GM19438 (cell line): ENCODE measurements around the gene MESP1.

Experiments
- ATAC-seq: cut with Tn5 transposase; IDR thresholded peaks from one replicate; pipeline ENCODE4 v1.9.1; 2021; ENCODE audit warnings: low read depth; ENCODE audit not compliant: unreplicated experiment

Gene MESP1

DNA sequence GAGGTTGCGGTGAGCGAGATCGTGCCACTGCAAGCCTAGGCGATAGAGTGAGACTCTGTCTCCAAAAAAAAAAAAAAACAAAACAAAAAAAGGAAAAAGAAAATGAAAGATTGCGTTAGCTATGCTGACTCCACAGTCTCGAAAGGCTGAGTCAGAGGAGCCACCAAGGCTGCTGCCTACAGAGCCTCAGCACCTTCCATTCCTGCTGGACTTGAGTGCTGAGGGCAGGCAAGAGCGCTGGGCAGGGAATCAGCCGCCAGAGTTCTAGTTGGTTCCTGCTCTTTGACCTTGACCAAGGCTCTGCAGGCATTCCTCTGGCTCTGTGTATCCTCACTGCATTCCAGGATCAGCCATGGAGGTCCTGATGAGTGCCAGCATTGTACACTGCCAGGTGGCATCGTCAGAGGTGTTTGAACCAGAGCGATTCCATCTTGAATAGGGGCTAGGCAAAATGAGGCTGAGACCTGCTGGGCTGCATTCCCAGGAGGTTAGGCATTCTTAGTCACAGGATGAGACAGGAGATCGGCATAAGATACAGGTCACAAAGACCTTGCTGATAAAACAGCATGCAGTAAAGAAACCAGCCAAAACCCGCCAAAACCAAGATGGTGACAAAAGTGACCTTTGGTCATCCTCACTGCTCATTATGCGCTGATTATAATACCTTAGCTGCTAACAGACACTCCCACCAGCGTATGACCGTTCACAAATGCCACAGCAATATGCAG, 31.0 kb upstream of the MESP1 start:
- ATAC-seq = no peak

DNA sequence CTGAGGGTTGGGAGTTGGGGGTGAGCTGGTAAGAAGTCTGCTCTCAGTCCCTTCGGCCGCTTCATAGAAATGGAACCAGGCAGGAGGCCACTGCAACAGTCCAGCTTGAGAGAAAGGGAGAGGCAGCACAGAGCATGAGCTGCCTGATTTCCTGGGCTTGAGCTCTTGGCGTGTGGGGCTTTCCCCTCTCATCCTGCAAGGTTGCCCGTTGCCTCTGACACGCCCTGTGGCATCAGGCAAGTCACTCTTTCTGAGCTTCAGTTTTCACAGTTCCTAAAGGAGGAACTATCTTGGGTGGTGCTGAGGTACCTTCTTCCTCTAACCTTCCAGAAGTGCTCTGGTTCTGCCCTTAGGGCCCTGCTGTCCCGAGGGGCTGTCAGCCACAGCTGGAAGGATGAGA, 30.0 kb upstream of the MESP1 start:
- ATAC-seq = no peak

DNA sequence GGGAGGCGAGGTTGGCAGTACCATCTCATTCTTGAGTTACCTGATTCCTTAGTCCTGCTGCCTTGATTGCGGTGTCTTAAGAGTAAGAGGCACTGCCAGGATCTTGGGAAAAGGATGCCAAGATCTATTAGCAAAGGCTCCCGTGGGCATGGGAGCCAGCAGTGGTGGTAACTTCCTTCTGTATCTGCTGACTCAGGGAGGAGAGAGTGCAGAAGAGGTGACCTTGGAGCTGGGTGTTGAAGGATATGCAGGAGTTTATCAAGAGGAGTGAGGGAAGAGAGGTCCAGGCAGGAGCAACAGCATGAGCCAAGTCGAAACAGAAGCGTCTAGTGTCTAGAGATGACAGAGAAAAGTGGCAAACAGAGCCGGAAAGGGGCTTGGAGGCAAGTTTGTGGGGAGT, 29.6 kb upstream of the MESP1 start:
- ATAC-seq = no peak

DNA sequence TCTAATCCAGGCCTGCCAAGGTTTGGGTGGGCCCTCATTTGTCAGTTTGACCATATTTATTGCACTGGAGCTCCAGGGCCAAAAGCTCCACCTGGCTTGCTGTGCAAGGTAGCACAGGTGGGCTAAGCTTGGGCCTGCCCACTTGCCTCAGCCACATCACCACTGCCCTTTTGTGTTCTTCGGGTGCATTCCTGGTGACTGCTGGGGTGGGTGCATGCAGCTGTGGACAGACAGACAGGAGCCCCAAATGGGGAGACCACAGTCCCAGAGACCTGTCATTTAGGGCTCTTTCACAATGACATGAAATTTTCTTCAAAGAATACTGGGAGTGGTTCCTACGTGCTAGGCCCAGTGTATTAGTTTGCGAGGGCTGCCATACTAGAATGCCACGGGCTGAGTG, 27.8 kb upstream of the MESP1 start:
- ATAC-seq = no peak

DNA sequence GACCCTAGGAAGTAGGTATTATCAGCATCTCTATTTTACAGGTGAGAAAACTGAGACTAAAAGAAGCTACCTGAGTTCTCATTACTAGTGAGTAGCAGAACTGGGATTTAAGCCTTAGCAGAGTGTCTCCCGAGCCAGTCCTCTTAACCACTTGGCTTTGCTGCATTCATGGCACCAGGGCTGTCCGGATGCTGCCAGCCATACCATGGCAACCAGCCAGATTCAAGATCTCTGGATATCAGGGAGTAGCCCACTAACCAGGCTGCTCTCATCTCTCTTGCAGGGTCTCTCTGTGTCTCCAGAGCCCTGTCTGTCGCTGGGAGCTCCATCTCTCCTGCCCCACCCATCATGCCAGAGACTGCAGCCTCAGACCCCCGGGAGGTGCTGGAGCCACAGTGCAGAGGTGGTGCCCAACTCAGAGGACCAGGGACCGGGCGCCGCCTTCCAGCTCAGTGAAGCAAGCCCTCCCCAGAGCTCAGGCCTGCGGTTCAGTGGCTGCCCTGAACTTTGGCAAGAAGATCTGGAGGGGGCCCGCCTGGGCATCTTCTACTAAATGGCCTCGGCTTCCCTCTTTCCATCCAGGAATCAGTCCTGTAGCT, 26.8 kb upstream of the MESP1 start:
- ATAC-seq = no peak

DNA sequence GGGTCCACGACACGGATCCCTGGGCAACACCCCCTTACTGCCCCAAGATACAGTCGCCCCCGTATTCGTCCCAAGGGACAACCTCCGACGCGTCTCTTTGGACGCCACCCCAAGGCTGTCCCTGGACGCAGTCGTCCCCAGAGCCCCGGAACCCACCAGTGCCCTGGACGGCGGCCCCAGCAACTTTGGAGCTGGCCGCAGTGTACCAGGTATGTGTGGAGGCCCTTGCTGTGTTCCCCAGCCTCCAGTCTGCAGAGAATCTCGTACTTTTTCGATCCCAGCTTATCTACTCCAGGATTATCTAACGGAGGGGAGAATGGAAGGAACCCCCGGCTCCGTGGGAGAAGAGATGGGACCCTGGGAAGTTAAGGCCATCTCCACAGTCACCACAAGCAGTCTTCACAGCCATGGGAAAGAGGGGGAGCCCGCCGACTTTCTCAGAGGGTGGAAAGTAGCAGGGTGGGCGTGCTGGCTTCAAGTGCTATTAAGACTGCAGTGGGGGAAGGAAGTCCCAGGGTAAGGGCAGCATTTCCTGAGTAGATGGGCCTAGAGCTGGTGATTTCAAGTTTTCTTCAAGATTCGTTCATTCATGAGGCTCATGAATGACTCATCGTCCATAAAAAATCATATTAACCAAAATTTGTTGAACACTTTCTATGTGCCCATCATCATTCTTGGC, 26.2 kb upstream of the MESP1 start:
- no peak for ATAC-seq

DNA sequence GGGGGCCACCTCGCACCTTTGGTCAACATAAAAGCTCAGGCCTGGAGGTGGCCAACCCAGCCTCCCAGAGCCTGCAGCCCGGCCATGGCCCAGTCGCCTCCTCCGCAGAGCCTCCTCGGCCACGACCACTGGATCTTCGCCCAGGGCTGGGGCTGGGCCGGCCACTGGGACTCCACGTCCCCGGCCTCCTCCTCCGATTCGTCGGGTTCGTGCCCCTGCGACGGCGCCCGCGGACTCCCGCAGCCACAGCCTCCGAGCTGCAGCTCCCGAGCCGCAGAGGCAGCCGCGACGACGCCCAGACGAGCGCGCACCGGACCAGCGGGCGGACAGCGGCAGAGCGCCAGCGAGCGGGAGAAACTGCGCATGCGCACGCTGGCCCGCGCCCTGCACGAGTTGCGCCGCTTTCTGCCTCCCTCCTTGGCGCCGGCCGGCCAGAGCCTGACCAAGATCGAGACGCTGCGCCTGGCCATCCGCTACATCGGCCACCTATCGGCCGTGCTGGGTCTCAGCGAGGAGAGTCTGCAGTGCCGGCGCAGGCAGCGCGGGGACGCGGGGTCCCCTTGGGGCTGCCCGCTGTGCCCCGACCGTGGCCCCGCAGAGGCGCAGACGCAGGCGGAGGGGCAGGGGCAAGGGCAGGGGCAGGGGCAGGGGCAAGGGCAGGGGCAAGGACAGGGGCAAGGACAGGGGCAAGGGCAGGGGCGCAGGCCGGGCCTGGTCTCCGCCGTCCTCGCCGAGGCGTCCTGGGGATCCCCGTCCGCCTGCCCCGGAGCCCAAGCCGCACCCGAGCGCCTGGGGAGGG, 25.4 kb upstream of the MESP1 start, which contains the start of gene MESP2:
Gene MESP2, plus strand, starts transcription at position 59 of the 799 bp plus-strand sequence. Its CDS starts 26 bp downstream, at position 85.
- ATAC-seq = no peak

DNA sequence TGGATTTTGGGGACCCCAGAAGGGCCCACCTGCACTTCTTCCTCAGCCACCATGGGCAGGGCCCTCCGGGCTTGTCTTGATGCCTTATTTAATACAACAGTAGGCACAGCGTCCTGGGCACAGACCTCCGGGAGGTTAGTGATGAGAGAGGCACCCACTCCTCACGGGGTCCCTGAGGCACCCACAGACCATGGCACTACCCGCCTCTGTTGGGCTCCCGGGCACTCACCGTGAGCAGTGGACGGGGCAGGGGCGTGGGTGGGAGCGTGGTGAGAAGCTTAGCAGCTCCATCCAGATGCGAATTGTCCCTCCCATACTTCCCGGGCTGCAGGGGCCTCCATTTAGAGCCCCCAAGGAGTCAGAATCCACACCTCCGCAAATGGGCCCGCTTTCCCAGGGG, 24.8 kb upstream of the MESP1 start:
- no peak for ATAC-seq

DNA sequence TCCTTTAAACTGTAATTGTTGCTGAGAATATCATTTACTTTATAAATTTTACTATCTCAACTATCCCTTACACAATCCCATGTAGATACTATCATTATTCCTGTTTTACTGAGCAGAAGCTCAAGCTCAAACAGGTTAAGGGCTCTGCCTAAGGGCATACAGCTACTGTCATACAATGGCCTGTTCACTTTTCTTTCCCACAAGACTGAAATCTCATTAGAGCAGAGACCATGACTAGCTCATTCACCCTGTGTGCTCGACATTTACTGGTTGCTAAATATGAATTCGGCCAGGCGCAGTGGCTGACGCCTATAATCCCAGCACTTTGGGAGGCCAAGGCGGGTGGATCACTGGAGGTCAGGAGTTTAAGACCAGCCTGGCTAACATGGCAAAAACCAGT, 23.4 kb upstream of the MESP1 start:
- no peak for ATAC-seq

DNA sequence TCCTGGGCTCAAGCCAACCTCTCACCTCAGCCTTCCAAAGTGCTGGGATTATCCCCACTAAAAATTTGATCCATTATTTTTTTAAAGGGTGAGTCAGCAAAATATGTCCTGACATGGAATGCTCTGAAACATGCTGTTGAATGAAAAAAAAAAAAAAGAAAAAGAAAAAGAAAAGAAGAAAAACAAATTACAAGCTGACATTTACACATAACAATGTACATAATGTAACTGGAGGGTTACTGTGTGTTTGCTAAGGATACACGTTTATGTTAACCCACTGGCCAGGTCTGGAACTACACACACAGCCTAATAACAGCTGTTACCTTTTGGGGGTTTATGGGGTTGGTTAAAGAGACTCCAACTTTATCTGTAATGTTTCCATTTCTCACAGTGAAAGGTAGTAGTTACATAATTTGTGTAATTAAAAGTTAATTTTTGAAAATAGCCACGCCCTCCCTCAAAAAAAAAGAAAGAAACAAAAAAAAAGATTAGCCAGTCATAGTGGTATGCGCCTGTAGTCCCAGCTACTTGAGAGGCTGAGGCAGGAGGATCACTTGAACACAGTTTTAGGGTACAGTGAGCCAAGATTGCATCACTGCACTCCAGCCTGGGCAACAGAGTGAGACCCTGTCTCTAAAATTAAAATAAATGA, 22.0 kb upstream of the MESP1 start:
- ATAC-seq = no peak

DNA sequence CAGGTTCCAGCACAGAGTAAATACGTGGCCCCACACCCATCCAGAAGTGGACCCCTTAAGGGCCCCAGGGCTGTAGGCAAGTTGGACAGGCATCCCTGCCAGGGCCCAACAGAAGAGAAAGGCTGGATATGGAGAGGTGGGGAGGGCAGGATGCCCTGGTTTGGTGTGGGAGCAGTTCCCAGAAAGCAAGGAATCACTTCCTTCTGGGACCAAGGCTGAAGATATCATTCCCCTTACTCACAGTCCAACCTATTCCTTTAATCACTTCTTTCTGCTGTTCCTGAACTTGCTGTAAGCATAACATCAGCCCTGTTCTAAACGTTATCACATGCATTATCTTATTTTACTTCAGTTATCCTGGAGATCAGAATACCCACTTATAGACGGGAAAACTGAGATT, 19.0 kb upstream of the MESP1 start:
- ATAC-seq = no peak

DNA sequence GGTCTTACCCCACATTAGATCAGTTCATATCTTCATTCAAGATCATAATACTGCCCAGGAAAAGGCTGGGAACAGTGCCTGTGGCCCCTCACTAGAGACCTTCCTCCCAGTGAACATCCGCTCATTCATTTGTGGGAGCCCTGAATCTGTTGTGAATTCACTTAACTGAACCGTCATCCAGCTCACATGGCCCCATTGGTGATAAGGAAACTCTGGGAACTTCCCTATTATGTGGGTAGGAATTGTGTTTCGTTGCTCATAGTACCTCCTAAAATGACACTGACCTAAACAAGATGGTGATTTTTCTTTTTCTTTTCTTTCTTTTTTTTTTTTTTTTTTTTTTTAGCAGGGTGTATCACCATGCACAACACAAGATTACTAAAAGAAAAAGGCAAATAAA, 18.3 kb upstream of the MESP1 start:
- no peak for ATAC-seq

DNA sequence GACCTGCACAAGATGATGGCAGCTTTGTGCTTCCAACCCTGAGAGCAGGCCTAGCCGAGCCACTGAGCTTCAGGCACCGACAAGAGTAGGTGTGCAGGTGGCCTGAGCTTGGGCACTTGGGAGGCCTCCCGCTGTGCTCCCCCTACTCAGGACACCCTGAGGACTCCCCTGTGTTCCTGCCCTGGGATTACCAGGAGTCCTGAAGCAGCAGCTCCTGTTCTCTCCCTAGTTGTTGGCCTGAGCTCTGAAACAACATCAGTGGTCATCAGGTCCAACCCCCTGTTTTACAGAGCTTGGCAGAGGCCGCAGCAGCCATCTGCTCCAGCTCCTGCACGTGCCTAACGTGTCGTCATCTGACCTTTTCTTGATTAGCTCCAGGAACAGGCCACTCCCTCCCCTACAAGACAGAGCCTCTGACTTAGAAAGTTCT, 17.0 kb upstream of the MESP1 start:
- ATAC-seq = no peak

DNA sequence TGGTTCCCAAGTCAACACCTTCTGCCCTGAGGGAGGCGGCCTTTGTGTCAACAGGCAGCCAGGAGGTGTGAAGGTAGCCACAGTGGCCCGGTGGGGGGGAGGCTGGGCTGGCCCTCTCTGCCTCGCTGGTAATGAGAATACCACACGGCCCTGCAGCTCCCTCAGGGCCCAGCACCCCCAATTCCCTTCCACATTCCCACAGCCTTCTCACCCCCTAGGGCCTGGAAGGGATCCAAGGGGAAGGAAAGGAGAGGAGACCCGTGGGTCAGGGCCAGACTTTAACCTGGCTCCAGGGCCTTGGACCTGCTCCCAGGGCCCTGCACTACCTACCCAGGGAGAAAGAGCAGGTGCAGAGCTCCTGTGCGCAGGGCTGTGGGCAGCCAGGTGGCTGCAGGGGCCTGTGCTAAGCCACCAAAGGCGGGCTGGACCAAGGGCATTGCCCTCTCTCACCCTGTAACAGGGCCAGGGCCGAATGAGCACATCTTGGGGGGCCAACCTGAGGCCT, 16.4 kb upstream of the MESP1 start:
- no peak for ATAC-seq

DNA sequence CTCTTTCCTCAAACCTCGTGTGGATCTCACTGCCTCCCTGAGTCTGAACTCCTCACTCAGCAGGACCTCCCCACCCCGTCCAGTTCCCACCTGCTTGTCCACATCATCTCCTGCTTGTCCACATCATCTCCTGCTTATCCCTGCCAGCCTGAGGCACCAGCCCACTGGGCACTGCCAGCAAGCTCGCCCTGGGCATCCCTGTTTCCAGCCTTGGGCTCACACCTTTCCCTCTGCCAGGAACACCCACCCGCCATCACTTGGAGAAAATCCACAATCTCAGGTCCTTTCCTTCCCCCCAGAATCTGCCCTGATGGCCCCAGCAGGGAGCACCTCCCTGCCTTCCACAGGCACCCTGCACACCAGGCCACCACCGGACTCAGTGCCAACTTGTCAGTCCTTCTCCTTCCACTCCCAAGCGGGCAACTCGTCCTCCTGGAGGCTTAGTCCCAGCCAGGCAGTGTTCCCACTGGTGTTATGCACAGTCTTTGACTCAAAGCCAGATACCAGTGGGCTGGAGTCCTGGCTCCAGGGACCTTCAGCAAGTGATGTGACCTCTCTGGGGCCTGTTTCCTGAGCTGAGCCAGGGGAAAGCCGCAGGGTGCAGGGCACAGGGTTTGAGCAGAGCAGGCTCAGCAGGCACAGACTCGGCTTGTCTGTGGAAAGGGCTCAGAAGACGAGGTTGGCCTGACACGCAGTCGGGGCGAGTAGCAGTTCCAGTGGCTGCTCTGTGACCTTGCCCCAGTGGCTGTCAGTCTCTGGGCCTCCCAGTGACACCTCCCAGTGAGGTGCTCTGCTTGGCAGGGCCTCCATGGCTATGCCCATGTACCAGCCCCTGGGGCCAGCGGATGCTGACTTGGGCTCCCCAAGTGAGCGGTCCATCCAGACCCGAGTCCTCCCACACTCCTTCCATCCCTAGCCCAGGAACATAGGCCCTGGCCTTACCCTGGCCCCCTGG, 15.6 kb upstream of the MESP1 start:
- ATAC-seq = no peak

DNA sequence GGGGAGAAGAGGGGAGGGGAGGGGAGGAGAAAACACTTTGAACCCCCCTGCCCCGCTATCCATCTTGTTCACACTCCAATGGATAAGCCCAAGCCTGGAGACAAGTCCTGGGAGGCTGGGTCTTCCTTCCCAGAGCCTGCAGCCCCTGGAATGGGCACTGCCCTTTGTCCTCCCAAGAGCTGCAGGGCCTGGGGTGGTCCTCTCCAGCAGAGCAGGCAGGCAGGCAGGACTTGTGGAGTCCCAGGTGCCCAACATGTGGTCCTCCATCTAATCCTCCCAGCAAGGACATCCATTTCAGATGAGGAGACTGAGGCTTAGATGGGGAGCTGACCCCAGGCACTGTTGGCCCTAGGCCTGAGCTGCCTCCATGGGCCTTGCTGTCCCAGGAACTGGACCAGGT, 14.6 kb upstream of the MESP1 start:
- ATAC-seq = no peak

DNA sequence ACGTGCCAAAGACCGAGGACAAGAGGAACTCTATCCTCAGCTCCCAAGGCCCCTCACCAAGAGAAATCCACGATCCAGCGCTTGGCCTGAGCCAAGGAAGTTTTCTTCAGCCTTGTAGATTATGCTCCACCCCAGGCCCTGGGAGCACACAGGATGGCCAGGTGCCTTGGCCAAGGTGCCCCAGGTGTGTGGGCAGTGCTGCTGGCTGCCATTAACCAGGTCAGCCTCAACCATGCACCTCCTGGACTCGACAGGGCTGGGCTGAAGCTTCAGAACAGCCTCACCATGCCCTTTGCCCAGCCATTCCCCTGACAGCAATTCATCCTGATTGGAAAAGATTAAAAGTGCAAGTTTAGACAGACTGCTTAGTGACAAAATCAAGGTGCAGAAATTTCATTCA, 10.9 kb upstream of the MESP1 start:
- no peak for ATAC-seq

DNA sequence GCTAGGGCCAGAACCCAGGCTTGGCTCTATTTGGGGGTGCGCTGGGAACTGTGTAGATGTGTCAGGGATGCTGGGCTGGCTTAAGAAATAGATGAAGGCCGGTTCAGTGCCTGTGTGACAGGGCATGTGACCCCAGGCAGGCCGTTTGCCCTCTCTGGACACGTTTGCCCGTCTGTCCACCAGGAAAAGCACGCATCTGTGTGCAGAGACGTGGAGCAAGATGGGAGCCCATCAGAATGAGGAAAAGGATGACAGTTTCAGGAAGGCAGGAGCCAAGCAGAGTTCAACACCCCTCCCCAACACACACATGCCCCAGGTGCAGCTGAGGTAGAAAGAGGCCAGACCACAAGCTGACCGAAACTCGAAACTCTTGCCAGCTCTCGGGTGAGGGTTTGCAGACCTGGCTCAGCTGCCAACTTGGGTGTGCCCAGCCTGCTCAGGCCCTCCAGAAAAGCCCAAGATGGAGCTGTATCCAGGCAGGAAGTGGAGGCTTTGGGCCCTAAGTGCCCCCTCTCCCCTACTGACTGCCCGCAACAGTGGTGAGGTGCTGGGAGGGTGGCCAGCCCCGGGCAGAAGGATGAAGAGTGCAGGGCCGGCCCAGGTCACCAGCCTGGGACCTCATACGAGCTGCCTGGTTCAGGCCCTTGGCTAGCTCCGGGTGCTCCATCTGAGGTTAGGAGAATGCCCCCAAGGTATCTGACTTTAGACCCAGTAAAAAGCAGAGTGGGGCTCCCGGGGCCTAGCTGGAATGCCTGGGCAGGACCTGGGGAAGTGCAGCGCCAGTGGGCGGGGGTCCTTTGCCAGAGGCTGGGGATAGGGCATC, 10.2 kb upstream of the MESP1 start:
- peak; percentile 58 for ATAC-seq
